GM18870 (cell line): Measurements from ENCODE around the gene JAK1.

Source experiments
- ATAC-seq: cut with Tn5 transposase; IDR thresholded peaks from one replicate; pipeline ENCODE4 v1.9.1; 2021; ENCODE audit warnings: moderate library complexity; ENCODE audit not compliant: unreplicated experiment

Gene JAK1

DNA sequence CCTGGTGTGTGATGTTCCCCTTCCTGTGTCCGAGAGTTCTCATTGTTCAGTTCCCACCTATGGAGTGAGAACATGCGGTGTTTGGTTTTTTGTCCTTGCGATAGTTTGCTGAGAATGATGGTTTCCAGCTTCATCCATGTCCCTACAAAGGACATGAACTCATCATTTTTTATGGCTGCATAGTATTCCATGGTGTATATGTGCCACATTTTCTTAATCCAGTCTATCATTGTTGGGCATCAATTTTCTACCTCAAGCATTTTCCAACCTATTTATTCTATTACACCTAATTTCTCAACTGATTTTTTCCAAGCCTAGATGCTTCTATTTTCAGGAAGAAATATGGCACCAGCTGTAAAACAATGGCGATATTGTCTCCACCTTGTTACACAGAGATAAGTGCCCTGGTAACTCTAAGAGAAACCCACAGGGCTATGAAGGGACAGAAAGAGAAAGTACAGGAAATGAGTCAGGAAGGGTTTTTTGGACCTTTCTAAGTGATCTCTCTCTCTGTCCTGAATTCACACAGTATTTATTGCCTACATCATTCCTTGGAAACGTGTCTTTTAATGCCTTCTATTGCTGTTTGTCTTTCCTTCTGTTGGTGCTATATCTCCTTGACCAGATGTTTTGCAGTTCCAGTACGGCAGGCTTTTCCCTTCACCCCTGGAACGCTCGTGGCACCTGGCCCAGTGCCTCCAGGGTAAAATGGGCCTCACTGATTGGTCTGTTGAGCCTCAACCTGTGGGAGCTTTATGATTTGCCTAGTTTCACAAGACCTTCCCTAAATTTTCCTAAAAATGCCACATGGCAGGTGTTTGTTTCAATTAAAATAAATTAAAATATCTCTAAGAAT, 14.6 kb upstream of the JAK1 start:
- no peak for ATAC-seq

DNA sequence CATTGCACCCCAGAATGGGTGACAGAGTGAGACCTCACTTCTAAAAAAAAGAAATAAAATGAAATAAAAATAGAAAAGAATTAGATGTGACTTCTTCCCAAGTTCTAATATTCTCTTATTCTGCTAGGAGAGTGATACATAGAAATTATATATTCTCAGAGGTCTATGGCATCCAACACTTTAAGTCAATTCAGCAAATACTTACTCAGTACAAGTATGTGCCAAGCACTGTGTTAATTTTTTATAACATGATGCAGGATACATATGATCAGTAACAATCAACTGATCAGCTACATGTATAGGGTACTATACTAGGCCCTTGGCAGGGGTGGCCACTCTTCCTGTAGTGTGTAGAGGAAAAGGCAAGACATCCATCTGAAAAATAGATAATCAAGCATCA, 13.0 kb upstream of the JAK1 start:
- no peak for ATAC-seq

DNA sequence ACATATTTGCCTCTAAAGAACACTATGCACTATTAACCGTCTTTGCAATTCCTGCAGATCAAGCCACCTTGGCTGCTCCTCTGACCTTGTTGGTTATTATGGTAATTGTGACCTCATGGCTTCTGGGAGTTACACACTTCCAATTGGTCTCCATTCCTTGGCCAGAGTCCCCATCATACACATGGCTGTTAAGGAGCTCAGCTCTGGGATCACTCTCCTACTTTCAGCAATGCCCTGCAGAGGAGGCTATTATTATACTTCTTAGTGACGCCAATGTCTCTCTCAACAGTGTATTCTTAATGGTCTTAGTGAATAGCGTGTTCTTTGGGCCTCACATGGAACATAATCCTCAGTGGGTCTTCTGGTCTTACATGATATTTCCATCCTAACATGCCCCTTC, 10.0 kb upstream of the JAK1 start:
- ATAC-seq = no peak

DNA sequence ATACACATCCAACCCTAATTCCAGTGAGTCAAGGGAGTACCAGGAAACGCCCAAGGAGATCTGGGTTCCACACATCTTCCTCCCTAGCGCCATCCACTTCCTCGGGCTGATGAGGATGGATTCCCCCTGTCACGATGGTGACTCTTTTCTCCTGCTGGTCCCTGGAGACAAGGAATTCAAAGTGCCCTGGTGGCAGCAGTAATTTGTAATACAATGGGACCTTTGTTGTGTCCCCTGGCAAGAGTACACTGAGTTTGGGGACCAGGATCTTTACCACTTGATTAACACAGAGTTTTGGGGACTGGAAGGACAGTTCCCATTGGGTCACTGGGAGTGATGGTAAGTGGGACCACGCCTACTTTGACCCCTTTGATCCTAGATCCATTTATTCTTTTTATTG, 9.4 kb upstream of the JAK1 start:
- ATAC-seq = no peak

DNA sequence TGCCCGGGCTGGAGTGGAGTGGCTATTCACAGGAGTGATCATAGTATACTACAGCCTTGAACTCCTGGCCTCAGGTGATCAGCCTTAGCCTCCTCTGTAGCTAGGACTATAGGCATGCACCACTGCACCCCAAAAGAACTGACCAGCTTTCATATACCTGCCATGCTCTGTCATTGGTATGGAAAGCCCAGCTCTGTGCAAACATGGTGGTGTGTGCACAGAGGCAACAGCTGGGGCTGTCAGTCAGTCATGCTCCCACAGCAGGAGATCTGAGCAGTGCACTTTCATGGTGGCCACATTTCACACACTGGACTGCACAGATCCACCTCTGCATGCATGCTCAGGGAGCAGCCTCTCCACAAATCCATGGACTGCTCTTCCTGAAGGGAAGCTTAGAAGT, 8.8 kb upstream of the JAK1 start:
- no peak for ATAC-seq

DNA sequence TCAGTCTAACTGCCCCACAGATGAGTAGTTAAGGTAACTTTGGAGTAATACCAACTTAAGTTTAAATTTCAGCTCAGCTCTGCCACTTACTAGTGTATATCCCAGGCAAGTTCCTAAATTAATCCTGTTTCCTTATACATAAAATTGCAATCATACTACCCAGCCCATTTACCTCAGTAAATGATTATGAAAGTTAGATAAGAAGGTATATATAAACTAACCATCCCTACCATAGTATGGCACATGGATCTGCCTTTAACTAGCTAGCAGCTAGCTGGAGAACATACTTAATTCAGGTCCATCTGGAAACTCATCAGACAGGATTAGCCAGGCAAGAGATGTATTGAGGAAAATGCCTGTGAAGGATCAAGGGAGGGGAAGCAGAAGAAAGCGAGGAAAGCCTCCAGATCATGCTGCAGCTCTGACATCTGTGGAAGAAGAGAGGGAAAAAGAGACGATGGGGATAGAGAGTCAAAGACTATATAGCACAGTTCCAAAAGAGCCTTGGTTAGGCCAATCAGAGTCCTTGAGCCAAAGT, 8.0 kb upstream of the JAK1 start:
- ATAC-seq = no peak

DNA sequence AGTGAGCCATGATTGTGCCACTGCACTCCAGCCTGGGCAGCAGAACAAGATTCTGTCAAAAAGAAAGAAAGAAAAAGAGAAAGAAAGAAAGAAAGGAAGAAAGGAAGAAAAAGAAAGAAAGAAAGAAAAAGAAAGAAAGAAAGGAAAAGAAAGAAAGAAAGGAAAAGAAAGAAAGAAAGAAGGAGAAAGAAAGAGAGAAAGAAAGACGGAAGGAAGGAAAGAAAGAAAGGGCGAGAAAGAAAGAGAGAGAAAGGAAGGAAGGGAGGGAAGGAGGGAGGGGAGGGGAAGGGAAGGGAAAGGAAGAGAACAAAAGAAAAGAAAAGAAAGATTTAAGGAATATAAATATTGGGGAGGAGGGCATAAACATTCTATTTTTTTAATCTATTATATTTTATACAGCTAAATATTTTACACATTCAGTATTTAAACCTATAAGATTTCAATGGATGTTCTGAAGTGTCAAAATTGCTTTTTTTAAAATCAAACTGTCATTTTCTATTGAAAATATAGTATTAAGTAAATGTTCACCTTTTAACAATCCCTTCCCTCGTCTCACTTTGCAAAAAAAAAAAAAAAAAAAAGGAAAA, 6.8 kb upstream of the JAK1 start:
- no peak for ATAC-seq

DNA sequence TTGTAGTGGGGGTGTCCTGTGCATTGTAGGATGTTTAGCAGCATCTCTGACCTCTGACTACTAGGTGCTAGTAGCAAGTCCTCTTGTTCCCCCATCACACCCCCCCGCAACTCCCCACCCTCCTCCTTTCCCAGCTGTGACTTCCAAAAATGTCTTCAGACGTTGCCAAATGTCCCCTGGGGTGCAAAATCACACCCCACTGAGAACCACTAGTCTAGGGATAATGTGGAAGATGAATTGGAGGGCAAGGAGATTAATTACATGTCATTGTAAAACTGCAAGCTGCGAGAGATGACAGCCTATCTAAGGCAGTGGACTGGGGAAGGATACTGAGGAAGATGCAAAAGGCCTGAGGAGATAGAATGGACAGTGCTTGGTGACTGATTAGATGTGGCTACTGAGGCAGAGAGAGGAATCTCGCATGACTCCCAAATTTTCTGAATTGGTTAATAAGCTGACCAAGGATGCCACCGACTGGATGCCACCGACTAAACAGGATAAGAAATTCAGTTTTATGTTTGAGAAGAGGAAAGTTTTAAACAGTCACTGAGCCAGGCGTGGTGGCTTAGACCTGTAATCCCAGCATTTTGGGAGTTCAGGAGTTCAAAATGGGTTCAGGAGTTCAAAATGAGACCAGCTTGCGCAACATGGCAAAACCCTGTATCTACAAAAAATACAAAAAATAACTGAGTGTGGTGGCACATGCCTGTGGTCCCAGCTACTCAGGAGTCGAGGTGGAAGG, 3.1 kb upstream of the JAK1 start:
- ATAC-seq = no peak

DNA sequence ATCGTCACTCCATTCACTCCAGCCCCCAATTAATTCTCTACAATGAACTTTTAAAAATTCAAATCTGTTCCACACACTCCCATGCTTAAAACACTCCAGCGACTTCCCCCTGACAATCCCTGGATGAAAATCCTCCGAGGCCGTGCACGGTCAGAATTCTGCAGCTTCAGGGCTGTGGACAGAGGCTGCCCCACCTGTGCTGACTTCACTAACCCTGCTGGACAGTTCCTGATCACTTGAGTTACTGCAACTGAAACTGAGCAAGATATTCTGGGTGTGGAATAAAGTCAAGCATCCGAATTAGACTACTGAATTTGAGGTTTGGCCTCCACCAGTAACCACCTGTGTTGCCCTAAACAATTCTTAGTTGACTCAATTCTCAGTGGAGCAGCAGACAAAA, 1.0 kb upstream of the JAK1 start:
- ATAC-seq = no peak

DNA sequence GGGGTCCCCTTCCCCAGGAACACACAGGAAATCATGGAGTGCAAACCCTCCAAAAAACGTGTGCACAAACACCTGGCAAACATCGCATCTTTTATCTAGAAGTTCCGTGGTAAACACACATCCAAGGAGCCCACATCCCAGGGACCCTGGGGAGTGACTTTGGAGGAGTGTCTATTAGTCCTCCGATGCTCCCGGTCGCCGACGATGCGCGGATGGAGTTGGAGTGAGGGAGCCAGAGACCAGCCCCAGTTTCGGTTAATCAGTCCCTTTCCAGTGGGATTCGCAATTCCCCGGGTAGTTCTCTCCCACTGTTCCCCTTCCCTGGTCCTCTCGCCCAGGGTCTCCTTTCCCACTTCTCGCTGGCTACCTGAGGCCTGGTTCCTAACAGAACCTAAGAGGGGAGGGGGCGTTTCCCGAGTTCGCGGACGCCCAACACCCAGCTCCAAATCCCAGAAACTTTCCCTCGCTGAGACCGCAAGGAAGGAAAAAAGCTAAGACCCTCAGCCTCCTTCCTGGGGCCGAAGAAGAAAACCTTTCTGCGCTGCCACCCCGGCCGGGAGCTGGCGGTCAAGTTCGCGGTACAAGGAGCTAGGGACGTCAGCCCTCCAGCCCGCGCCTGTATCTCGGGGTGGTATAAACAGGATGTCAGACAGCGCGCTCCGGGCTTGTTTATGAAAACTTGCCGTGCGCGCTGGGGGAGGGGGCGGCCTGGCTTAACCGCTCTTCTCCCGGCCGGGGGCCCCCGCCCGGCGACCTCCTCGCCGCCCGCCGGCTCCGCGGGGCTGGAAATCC, 787 bp downstream of the JAK1 start:
- ATAC-seq = peak; percentile 34

DNA sequence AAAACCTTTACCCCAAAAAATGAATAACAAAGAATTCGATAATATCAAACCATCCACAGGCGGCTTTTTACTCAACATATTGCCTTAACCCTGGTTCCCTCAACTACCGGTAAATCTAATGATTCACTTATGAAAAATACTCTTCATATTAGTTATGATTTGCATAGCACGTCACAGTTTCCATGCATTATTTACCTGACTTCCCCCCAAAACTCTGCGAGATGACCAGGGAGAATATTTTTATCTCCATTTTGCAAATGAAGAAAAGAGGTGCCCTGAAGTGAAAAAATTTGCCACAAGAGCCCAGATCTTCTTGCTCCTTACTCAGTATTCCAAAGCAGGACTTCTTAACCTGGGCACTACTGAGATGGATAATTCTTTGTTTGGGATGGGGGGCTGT, 2.9 kb downstream of the JAK1 start:
- ATAC-seq = no peak

DNA sequence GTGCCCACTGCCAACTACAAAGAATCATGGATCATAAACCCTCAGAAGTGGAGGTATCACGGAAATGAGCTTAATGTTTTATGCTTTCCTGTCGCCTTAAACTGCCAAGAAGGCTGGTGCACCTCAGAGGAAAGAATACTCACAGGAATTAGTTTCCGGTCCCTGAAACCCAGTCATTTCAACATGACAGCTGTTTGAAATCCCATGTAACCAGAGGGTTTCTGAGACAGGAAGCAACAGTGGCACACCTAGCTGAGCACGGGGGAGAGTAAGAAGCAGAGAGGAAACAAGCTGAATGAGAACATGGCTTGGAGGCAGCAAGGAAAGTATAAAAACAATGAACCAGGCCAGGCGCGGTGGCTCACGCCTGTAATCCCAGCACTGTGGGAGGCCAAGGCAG, 3.9 kb downstream of the JAK1 start:
- peak; percentile 26 for ATAC-seq

DNA sequence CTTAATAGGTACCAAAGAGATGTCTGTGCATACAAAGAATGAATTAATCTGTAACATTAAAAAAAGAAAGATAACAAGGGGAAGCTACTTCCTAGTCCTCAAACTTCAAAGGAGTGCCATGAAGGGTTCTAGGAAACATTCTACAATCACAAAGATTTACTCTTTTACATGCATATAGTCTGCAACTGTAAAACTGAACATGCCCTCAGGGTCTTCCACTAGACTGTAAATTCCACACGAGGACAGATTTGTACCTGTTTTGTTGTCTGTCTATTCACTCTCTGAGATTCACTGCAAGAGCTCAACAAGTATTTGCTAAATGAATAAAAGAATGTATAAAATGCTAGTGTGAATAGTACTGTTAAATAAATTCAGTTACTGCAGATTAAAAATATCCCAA, 4.4 kb downstream of the JAK1 start:
- no peak for ATAC-seq

DNA sequence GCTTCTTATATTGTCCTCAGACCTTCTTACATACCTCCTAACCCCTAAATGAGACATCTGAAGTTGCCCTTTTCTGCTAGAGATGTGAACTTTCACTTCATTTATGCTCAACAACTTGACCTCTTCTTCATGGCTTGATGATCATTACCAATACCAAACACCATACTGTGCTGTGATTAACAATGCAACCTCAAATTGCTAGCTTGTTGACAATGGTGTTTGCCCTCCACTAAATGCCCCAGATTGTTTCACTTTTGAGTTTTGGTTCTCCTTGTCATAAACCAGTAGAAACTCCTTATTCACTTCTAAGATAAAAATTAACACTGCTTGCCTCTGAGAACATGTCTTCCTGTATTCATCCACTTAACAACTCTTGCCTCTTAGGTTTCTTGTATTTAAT, 5.6 kb downstream of the JAK1 start:
- ATAC-seq = peak; percentile 71

DNA sequence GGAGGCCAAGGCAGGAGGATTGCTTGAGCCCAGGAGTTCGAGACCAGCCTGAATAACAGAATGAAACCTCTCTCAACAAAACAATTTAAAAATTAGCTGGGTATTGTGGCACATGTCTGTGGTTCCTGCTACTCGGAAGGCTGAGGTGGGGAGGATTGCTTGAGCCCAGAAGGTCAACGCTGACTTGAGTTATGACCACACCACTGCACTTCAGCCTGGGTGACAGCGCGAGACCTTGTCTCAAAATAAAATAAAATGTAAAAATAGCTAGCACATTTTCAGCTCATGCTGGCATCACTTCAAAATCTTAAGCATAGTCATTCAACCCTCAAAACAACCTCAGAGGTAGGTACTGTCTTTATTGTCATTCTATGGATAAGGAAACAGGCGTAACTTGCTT, 6.4 kb downstream of the JAK1 start:
- ATAC-seq = no peak

DNA sequence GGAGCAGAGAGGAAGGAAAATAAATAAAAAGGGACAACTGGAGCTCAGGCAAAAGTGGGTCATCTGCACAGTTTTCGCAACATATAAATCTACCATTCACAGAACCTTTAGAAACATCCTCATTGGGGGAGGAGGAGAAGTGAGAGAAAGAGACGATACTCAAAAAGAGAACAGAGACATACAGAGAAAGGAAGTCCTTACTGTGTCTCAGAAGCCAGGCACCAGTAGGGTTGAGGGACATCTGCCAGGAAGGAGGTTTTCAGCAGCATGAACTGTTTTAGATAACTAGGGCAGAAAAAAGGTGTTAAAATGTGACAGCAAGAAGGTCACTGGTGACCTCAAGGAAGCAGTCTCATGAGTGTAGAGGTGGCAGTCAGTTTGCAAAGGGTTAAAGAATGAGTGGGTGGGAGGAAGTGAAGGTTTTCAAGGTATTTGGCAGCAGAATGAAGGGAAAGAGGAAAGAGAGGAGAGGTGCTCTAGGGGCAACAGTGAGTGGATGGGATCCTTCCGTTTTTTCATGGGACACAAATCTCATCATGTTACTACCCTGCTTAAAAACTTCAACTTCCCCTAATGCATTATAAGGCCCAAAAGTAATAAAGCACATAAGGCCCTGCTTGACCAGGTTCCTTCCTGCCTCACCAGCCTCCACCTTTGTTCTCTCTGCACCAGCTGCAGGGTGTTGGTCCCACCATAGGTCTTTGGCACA, 9.5 kb downstream of the JAK1 start:
- ATAC-seq = peak; percentile 86

DNA sequence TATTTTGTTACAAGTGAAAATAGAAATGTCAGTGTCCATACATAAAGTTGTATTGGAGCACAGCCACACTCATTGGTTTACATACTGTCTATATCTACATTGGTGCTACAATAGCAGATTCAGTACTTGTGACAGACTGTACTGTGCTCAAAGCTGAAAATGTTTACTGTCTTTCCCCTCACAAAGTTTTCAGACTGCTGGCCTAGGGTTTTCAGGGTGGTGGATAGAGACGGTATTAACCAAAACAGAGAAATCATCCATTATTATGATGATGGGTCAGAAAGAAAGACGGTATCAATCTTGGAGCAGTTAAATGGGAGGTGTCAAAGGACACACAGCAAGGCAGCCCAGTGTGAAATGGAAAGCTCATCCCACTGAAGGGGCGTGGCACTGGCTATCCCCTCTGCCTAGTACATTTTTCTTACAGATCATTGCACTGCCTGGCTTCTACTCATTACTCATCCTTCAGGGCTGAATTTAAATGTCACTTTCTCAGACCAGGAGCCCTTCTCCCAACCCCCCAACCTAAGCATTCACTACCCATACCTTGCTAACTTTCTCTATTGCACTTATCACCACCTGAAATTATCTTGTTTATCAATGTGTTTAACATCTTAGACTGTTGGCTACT, 10.2 kb downstream of the JAK1 start:
- no peak for ATAC-seq

DNA sequence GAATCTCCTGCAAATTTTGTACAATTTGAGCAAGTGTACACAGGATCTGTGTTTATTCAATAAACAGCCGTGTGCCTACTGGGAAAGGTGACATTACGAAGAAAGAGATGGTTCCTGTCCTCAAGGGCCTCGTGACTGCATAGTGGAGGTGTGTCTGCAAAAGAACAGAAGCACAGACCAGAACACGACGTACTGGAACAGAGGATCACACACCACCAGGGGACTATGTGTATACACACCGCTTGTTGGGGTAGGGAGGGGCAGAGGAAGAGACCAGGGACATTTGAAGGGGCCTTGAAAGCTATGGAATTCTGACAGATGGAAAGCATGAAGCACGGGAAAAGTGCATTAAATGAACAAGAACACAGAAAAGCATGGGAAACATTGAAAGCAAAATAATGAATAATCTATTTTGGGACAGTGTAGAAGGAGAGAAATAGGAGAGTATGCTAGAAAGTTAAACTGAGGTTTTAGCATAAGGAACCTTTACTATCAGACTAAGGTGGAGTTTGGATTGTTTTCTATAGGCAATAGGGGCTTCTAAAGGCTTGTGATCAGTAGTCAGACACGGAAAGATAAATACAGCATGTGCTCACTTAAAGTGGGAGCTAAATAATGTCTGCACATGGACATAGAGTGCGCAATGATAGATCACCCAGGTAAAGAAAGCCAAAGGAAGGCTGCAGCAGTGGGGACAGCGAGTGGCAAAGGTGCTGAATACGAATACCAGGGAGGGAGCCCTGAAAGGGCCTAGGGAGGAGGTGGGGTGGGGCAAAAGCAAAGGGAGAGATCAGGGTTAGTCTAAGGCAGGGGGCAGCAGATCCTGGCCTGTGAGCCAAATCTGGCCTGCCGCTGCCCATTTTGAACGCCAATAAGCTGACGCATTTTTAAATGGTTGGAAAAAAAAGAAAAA, 11.0 kb downstream of the JAK1 start:
- ATAC-seq = no peak

DNA sequence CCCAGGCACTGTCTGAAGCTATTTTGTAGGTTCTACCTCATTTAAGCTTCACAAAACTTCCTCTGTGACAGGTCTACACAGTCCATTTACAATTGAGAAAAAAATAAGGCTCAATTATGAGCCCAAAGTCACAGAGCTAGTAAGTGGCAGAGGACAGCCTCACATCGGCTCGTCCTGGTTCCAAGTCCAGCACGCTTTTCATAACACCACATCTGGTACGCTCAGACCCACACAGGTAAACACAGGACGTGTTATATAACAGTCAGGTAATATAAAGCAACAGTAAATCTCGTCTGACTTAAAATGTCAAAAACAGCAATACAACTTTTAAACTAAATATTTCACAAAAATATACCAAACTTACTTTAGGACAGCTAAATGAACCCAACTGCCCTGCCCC, 13.1 kb downstream of the JAK1 start:
- no peak for ATAC-seq
